ENCODE data around the gene BRAF.

DNA sequence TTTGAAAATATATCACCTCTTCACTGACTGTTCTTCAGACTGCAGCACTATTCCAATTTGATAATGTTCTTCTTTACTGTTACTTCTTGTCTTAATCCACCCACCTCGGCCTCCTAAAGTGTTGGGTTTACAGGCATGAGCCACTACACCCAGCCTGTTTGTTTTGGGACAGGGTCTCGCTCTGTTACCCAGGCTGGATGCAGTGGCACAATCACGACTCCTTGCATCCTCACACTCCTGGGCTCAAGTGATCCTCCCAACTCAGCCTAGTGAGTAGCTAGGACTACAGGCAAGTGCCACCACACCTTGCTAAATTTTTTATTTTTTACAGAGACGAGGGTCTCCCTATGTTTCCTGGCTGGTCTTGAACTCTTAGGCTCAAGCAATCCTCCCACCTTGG lies 150.4 kb downstream of the BRAF start:
- TF ChIP-seq CTCF (conservative IDR thresholded peaks at IDR 0.05; ENCODE audit: low read depth, low read length) = no peak
- TF ChIP-seq EZH2 (IDR thresholded peaks at IDR 0.05; ENCODE audit: low read length, unreplicated experiment) = no peak

All from PC-3 (cell line).